GM18867 (cell line): ENCODE data around the gene POLR3K.
"Not testable (repeated sequence)": the region's sequence is repeated elsewhere in the genome, so short reads cannot be mapped to it uniquely, and the experiment has no call there.

Experiments
- ATAC-seq: cut with Tn5 transposase; IDR thresholded peaks from one replicate; pipeline ENCODE4 v1.9.1; 2021; ENCODE audit warnings: mild to moderate bottlenecking, moderate library complexity; ENCODE audit not compliant: unreplicated experiment

Gene POLR3K

GRCh38 chr16:20886-21285 is 32.5 kb downstream of the POLR3K start:
- ATAC-seq, result not testable (repeated sequence)

GRCh38 chr16:17062-17765 is 36.2 kb downstream of the POLR3K start:
- not testable (repeated sequence) for ATAC-seq

GRCh38 chr16:10772-11171 is 42.6 kb downstream of the POLR3K start:
- ATAC-seq, result not testable (repeated sequence)

GRCh38 chr16:9903-10665 is 43.3 kb downstream of the POLR3K start:
- no peak for ATAC-seq
